CD4-positive, alpha-beta memory T cell (primary cell): ENCODE data around the gene GOSR1. TPM values are rescaled to one million over a fixed set of nuclear protein-coding genes. Genes with fewer than 3 reads are reported as not detected.
"Not testable (repeated sequence)": the region's sequence is repeated elsewhere in the genome, so short reads cannot be mapped to it uniquely, and the experiment has no call there.

ENCODE experiments used
- CTCF ChIA-PET: fragments of 350-600 bp; sonication (Branson Sonifier 250); formaldehyde crosslinking; loops from one replicate; lab custom pipeline; 2021; ENCODE audit warnings: inconsistent platforms; ENCODE audit not compliant: partially characterized antibody; lab: Charles Lee
- POLR2A ChIA-PET: fragments of 350-600 bp; sonication (Branson Sonifier 250); formaldehyde crosslinking; loops from one replicate; lab custom pipeline; 2021; ENCODE audit not compliant: partially characterized antibody; lab: Charles Lee
- DNase-seq, 5 donors: peaks; one replicate each; pipeline versions ENCODE4 v3.0.0 to v3.0.0-alpha.2; 2020 to 2022; ENCODE audit warnings: mixed read lengths in 1 of 5
- H3K27ac ChIP-seq: one replicate; pipeline ENCODE4 v1.7.0; 2013; ENCODE audit warnings: low read depth, low read length
- H3K27me3 ChIP-seq: 2 replicates; pipeline ENCODE4 v1.7.0; 2013; ENCODE audit warnings: mild to moderate bottlenecking, low read length, moderate library complexity; ENCODE audit not compliant: insufficient read depth
- H3K36me3 ChIP-seq: 2 replicates; pipeline ENCODE4 v1.7.0; 2013; ENCODE audit warnings: mild to moderate bottlenecking, low read length, moderate library complexity; ENCODE audit not compliant: insufficient read depth
- H3K4me1 ChIP-seq: 2 replicates; pipeline ENCODE4 v1.7.0; 2013; ENCODE audit warnings: mild to moderate bottlenecking, low read length, moderate library complexity; ENCODE audit not compliant: insufficient read depth
- H3K4me3 ChIP-seq, 2 donors: one replicate each; pipeline ENCODE4 v1.7.0; 2013; ENCODE audit warnings: low read length in 2 of 2, mild to moderate bottlenecking in 1 of 2
- H3K9me3 ChIP-seq, 2 donors: one replicate each; pipeline ENCODE4 v1.7.0; 2013; ENCODE audit warnings: low read length in 2 of 2, control low read depth in 1 of 2; ENCODE audit not compliant: control insufficient read depth in 1 of 2
- H3K27ac Mint-ChIP-seq, 7 donors: one replicate each; pipeline ENCODE4 v1.8.0; 2020 to 2021; ENCODE audit warnings: mixed read lengths in 7 of 7, mild to moderate bottlenecking in 6 of 7, inconsistent platforms in 3 of 7, moderate library complexity in 3 of 7
- H3K27me3 Mint-ChIP-seq, 2 donors: one replicate each; pipeline ENCODE4 v1.8.0; 2020 to 2021; ENCODE audit warnings: mixed read lengths in 2 of 2
- H3K36me3 Mint-ChIP-seq, 2 donors: one replicate each; pipeline ENCODE4 v1.8.0; 2020 to 2021; ENCODE audit warnings: mixed read lengths in 2 of 2, inconsistent platforms in 1 of 2, mild to moderate bottlenecking in 1 of 2
- H3K4me1 Mint-ChIP-seq, 4 donors: one replicate each; pipeline ENCODE4 v1.8.0; 2020 to 2021; ENCODE audit warnings: mixed read lengths in 4 of 4, mild to moderate bottlenecking in 1 of 4
- H3K4me3 Mint-ChIP-seq, 8 donors: one replicate each; pipeline ENCODE4 v1.8.0; 2020 to 2021; ENCODE audit warnings: mixed read lengths in 8 of 8, mild to moderate bottlenecking in 7 of 8, moderate library complexity in 6 of 8, inconsistent platforms in 3 of 8
- H3K9me3 Mint-ChIP-seq, 8 donors: one replicate each; pipeline ENCODE4 v1.8.0; 2020 to 2021; ENCODE audit warnings: mixed read lengths in 8 of 8, mild to moderate bottlenecking in 5 of 8, inconsistent platforms in 3 of 8, moderate library complexity in 1 of 8
- intact Hi-C: fragments of 100-400 bp; cut with micrococcal nuclease; formaldehyde crosslinking; loops from one replicate; pipeline ENCODE4 v1.15.1; 2023
- polyA plus RNA-seq, 2 donors: library from polyadenylated mRNA; unstranded; fragments of 300-500 nt; fragmentation: Illumina TruSeq; gene quantifications; one replicate each; pipeline ENCODE4 v1.2.3, GENCODE V29; 2021
- total RNA-seq, 2 experiments: library from RNA; stranded (reverse); gene quantifications; one replicate each; pipeline ENCODE4 v1.2.3, GENCODE V29; 2021

GOSR1 gene
- total and polyA plus RNA-seq, 4 experiments from 2014 or later: 39.2 to 64.5 (median 59.5) TPM

DNA sequence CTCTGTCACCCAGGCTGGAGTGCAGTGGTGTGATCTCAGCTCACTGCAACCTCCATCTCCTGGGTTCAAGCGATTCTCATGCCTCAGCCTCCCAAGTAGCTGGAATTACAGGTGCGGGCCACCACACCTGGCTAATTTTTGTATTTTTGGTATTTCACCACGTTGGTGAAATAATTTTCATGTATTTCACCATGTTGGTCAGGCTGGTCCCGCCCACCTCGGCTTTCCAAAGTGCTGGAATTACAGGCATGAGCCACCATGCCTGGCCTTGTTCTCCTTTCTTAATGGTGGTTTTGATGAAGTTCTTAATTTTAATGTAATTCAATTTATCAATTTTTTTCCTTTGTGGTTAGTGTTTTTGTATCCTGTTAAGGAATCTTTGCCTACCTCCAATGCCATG lies 51.5 kb downstream of the GOSR1 start:
- H3K9me3 ChIP-seq, CTCF ChIA-PET, H3K27me3 Mint-ChIP-seq, H3K9me3 Mint-ChIP-seq, H3K27ac ChIP-seq, DNase-seq, H3K36me3 ChIP-seq, H3K4me1 ChIP-seq, POLR2A ChIA-PET, intact Hi-C loops, H3K4me1 Mint-ChIP-seq, H3K27me3 ChIP-seq, H3K4me3 ChIP-seq, H3K4me3 Mint-ChIP-seq: not testable (repeated sequence)
- Mint-ChIP-seq H3K27ac (peak overlapping the region in 1 of 7 donors; percentile 16), H3K36me3 (peaks cover 8 to 11% of the 10 kb centered on the region in 2 donors)

DNA sequence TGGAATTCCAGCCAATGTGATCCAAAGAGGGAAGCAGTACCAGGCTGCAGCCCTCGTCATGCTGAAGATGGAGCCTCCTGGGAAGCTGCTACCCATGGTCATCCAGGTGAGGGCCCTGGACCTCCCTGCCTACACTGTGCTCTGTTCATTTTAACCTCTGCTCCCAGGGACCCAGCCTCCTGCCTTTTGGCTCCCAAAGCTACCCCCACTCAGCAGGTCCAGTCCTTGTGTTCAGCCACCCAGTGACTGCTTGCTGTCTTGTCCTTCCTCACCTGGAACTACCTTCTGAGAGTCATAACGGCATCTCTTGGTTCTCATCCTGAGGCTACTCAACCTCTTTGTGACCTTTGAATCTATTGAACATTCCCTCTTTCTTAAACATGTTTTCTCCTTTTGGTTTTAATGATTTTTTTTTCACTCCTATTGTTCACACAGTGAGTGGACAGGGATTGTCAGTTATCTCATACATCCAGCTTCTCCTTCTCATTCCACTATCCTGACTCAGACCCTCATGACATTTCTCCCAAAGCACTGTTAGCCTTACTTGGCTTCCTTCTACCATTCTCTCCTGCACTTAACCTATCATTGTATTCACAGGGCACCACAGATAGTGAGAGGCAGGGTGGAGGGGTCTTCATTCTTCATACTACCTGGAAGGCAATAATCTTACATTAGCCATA lies 53.3 kb downstream of the GOSR1 start:
- POLR2A ChIA-PET: interaction anchor here (0.9 kb wide), 1 partner anchor 45 kb away, joined by 3 read pairs; no protein-coding TSS in a partner anchor
- no peak for DNase-seq
- H3K36me3 ChIP-seq: no peaks in the 10 kb centered on the region
- H3K4me1 ChIP-seq: no peaks in the 10 kb centered on the region
- H3K9me3 ChIP-seq: no peaks in the 10 kb centered on the region
- no peak overlapping the region for H3K4me3 ChIP-seq
- CTCF ChIA-PET: no interaction called here
- no peak overlapping the region for H3K27ac Mint-ChIP-seq
- H3K27ac ChIP-seq: no peak overlapping the region
- H3K36me3 Mint-ChIP-seq: peaks cover 2 to 3% of the 10 kb centered on the region in 2 donors
- H3K27me3 Mint-ChIP-seq: no peaks in the 10 kb centered on the region
- no peaks in the 10 kb centered on the region for H3K9me3 Mint-ChIP-seq
- no peaks in the 10 kb centered on the region for H3K27me3 ChIP-seq
- no peak overlapping the region for H3K4me3 Mint-ChIP-seq
- intact Hi-C loops: no loop called here
- H3K4me1 Mint-ChIP-seq: peaks cover 0 to 2% (median 0%) of the 10 kb centered on the region in 4 donors

DNA sequence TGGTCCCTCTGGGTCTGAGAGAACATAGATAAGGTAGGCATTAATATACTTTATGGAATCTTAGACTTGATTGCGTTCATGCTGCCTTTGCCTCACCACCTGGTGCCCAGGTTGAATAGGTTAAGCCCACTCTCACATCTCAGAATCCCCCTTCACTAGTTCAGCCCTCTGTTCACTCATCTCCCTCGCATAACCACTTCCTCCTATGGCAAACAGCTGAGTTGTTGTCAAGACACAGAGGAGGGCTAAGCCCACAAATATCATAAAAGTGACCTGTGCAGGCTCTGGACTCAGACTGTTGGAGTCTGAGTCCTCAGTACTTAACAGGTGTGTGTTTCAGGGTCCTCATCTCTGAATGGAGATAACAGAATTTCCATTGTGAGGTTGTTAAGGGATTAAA lies 55.7 kb downstream of the GOSR1 start:
- Mint-ChIP-seq H3K9me3 (peaks cover 0 to 2% (median 0%) of the 10 kb centered on the region in 8 donors), H3K4me3 (no peak overlapping the region), H3K4me1 (no peaks in the 10 kb centered on the region), H3K27me3 (no peaks in the 10 kb centered on the region), H3K36me3 (peaks cover 2 to 6% of the 10 kb centered on the region in 2 donors), H3K27ac (no peak overlapping the region)
- Histone ChIP-seq H3K4me3 (no peak overlapping the region), H3K27ac (no peak overlapping the region), H3K36me3 (no peaks in the 10 kb centered on the region), H3K4me1 (no peaks in the 10 kb centered on the region), H3K27me3 (no peaks in the 10 kb centered on the region), H3K9me3 (no peaks in the 10 kb centered on the region)
- intact Hi-C loops: no loop called here
- no peak for DNase-seq
- POLR2A ChIA-PET: no interaction called here
- CTCF ChIA-PET: no interaction called here

DNA sequence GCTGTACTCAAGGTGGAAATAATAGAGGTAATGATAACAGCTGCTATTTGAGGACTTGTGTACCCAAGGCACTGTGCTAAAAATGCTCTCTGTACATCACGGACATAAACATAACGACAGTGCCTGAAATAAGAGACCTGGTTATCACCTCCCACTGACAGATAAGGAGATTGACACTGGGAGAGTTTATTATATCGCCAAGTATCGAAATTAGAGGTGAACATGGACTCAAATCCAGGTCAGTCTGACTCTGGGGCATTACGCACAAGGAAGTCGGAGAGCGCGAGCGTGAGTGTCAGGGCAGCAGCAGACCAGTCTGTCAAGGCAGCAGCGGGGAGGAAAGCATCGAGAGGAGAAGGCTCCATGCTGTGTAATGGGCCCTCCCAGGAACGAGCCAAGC lies 57.1 kb downstream of the GOSR1 start:
- Mint-ChIP-seq H3K36me3 (peaks cover 2 to 6% of the 10 kb centered on the region in 2 donors), H3K9me3 (peaks cover 0 to 3% (median 0%) of the 10 kb centered on the region in 8 donors), H3K27ac (no peak overlapping the region), H3K4me1 (no peaks in the 10 kb centered on the region), H3K4me3 (no peak overlapping the region), H3K27me3 (no peaks in the 10 kb centered on the region)
- Histone ChIP-seq H3K9me3 (no peaks in the 10 kb centered on the region), H3K4me1 (no peaks in the 10 kb centered on the region), H3K36me3 (no peaks in the 10 kb centered on the region), H3K4me3 (no peak overlapping the region), H3K27me3 (no peaks in the 10 kb centered on the region), H3K27ac (no peak overlapping the region)
- intact Hi-C loops: no loop called here
- ChIA-PET CTCF (no interaction called here), POLR2A (no interaction called here)
- no peak for DNase-seq

DNA sequence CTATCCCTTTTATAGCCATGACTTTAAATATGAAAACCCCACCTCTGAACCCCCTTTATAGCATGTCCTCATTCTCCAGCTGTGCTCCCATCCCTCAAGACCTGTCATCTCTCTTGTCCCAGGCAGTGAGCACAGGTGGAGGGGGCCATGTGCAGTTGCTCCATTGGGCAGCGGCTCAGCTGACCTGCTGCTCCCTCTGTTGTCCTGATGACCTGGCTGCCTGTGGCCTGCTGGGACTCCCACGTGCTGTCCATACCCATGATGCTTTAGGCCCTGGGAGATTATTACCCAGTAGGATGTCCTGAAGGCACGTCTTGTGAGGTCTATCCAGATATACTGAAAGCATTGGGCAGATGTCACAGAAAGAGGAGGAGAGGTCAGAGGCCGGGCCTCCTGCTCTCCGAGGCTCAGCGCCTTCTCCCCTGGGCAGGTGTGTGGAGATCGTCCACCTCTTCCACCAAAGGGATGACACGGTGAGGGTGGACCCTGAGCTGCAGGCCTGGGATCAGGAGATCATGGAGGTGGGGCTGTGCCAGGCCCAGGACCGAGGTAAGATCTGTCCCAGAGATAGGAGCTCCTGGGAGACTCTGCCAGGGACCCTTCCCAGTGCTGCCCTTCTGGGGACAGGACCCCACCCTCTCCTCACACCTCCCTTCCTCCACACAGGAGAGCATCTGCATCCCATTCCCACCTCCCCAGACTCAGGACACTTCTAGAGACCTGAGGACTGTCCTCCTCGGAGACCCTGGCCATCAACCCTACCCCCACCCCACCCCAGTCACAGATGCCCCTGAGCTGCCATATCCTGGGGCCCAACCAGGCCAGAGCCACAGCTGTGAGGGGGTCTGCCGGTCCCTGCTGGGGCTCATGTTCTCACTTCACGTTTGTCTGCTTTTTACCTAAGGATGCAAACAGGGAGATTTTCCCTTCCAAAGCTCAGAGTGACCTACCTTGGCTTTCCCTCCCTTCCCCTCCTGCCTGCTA lies 58.0 kb downstream of the GOSR1 start:
- H3K36me3 ChIP-seq: no peaks in the 10 kb centered on the region
- POLR2A ChIA-PET: no interaction called here
- H3K4me3 ChIP-seq: no peak overlapping the region
- Mint-ChIP-seq H3K27ac (no peak overlapping the region), H3K4me1 (no peaks in the 10 kb centered on the region), H3K36me3 (peaks cover 0 to 3% of the 10 kb centered on the region in 2 donors), H3K9me3 (peaks cover 0 to 3% (median 0%) of the 10 kb centered on the region in 8 donors), H3K4me3 (no peak overlapping the region), H3K27me3 (no peaks in the 10 kb centered on the region)
- H3K27me3 ChIP-seq: no peaks in the 10 kb centered on the region
- intact Hi-C loops: no loop called here
- no peaks in the 10 kb centered on the region for H3K9me3 ChIP-seq
- no peaks in the 10 kb centered on the region for H3K4me1 ChIP-seq
- CTCF ChIA-PET: no interaction called here
- no peak overlapping the region for H3K27ac ChIP-seq
- DNase-seq: no peak

DNA sequence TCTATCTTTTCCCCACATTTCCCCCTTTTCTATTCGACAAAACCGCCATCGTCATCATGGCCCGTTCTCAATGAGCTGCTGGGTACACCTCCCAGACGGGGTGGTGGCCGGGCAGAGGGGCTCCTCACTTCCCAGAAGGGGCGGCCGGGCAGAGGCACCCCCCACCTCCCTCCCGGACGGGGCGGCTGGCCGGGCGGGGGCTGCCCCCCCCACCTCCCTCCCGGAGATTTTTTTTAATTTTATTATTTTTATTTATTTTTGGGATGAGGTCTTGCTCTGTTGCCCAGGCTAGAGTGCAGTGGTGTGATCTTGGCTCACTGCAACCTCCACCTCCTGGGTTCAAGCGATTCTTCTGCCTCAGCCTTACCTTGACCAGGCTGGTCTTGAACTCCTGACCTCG lies 59.6 kb downstream of the GOSR1 start:
- H3K4me1 ChIP-seq, H3K9me3 Mint-ChIP-seq, POLR2A ChIA-PET, H3K36me3 ChIP-seq, H3K36me3 Mint-ChIP-seq, H3K9me3 ChIP-seq, intact Hi-C loops, DNase-seq, H3K4me1 Mint-ChIP-seq, H3K4me3 ChIP-seq, H3K27me3 ChIP-seq, H3K27ac ChIP-seq, H3K4me3 Mint-ChIP-seq, CTCF ChIA-PET, H3K27me3 Mint-ChIP-seq, H3K27ac Mint-ChIP-seq: not testable (repeated sequence)

DNA sequence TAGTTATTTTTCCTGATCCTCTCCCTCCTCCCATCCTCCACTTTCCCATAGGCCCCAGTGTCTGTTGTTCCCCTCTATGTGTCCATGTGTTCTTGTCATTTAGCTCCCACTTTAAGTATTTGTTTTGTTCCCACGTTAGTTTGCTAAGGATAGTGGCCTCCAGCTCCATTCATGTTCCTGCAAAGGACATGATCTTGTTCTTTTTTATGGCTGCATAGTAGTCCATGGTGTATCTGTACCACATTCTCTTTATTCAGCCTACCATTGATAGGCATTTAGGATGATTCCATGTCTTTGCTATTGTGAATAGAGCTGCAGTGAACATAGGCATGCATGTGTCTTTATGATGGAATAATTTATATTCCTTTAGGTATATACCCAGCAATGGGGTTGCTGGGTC lies 60.5 kb downstream of the GOSR1 start:
- H3K27ac ChIP-seq, POLR2A ChIA-PET, H3K27me3 ChIP-seq, H3K4me3 ChIP-seq, H3K4me3 Mint-ChIP-seq, intact Hi-C loops, H3K36me3 ChIP-seq, H3K4me1 ChIP-seq, DNase-seq, H3K9me3 Mint-ChIP-seq, H3K27me3 Mint-ChIP-seq, H3K9me3 ChIP-seq, H3K36me3 Mint-ChIP-seq, CTCF ChIA-PET, H3K4me1 Mint-ChIP-seq: not testable (repeated sequence)
- H3K27ac Mint-ChIP-seq: peak overlapping the region in 1 of 7 donors; percentile 51
